ENCODE measurements around the gene CRISP3. TPM values are rescaled to one million over a fixed set of nuclear protein-coding genes. Genes with fewer than 3 reads are reported as not detected.
A peak's percentile ranks its signal among the peaks of the same experiment; 100 is the strongest.

The CRISP3 gene
- total and polyA plus RNA-seq, 9 of the 15 experiments (the other 6 are each of a cell fraction or from before 2014, with no cell fraction given) = 0.21 to 2.0 (median 0.58) TPM

GRCh38 chr6:49736017-49736508 lies 8.1 kb downstream of the CRISP3 start (continued):
- TF ChIP-seq E4F1 (CRISPR knock-in tag; IDR thresholded peaks at IDR 0.05; ENCODE audit: borderline replicate concordance) = no peak
- TF ChIP-seq ZNF184 (CRISPR knock-in tag; IDR thresholded peaks at IDR 0.05) = no peak
- TF ChIP-seq ZNF589 (CRISPR knock-in tag; IDR thresholded peaks at IDR 0.05; ENCODE audit: low read depth) = no peak
- TF ChIP-seq USF1 (CRISPR knock-in tag; IDR thresholded peaks at IDR 0.05) = no peak
- no peak for TF ChIP-seq KLF10 (CRISPR knock-in tag; IDR thresholded peaks at IDR 0.05)
- TF ChIP-seq FIP1L1 (IDR thresholded peaks at IDR 0.05; ENCODE audit: low read depth, low read length, poor library complexity, severe bottlenecking) = no peak
- peak; percentile 96 for TF ChIP-seq SOX6 (IDR thresholded peaks at IDR 0.05)
- TF ChIP-seq NELFE (IDR thresholded peaks at IDR 0.05; ENCODE audit: insufficient read depth, insufficient read length) = no peak
- no peak for TF ChIP-seq SMAD3 (CRISPR knock-in tag; conservative IDR thresholded peaks at IDR 0.05)
- peak; percentile 42; the same call in 1 of the 2 replicates for TF ChIP-seq HMBOX1 (IDR thresholded peaks at IDR 0.05)
- no peak for TF ChIP-seq THRAP3 (IDR thresholded peaks at IDR 0.05; ENCODE audit: borderline replicate concordance)
- 0 out of 2 replicates have a peak, but pooled peaks have one; percentile 54 for TF ChIP-seq MYNN (IDR thresholded peaks at IDR 0.05)
- no peak for TF ChIP-seq MYNN (CRISPR knock-in tag; IDR thresholded peaks at IDR 0.05)
- no peak for TF ChIP-seq ZBTB11 (CRISPR knock-in tag; IDR thresholded peaks at IDR 0.05)
- no peak for TF ChIP-seq CREB3L1 (IDR thresholded peaks at IDR 0.05; ENCODE audit: borderline replicate concordance, low read depth)
- TF ChIP-seq ARID2 (IDR thresholded peaks at IDR 0.05) = no peak
- no peak for TF ChIP-seq ZNF444 (CRISPR knock-in tag; IDR thresholded peaks at IDR 0.05)
- TF ChIP-seq JUN (IDR thresholded peaks at IDR 0.05; ENCODE audit: borderline replicate concordance, low read depth, low read length) = peak; percentile 38; the same call in 1 of the 2 replicates
- TF ChIP-seq JUN (CRISPR knock-in tag; IDR thresholded peaks at IDR 0.05; ENCODE audit: borderline replicate concordance) = no peak

Data from K562 (cell line).